Stimulated activated CD8-positive, alpha-beta memory T cell treated with anti-CD3 and anti-CD28 coated beads, Interleukin-7, amount 100 ng/mL, for 4 hours (primary cell): ENCODE measurements around the gene DCAF10.
"Not testable (repeated sequence)": the region's sequence is repeated elsewhere in the genome, so short reads cannot be mapped to it uniquely, and the experiment has no call there.

ENCODE experiments used
- DNase-seq, 2 donors: peaks; one replicate each; pipeline ENCODE4 v3.0.0-alpha.2; 2020; ENCODE audit warnings: low read depth in 2 of 2

The DCAF10 gene

GRCh38 chr9:37908698-37909186 lies 108.1 kb downstream of the DCAF10 start:
- no peak for DNase-seq

GRCh38 chr9:37909326-37909725 lies 108.7 kb downstream of the DCAF10 start:
- no peak for DNase-seq

GRCh38 chr9:37909836-37910235 lies 109.2 kb downstream of the DCAF10 start:
- DNase-seq, result not testable (repeated sequence)

- DNase-seq, result no peak
Observed at GRCh38 chr9:37910271-37910670, 109.7 kb downstream of the DCAF10 start.

- no peak for DNase-seq
Observed at GRCh38 chr9:37911271-37911681, 110.7 kb downstream of the DCAF10 start.

DNA sequence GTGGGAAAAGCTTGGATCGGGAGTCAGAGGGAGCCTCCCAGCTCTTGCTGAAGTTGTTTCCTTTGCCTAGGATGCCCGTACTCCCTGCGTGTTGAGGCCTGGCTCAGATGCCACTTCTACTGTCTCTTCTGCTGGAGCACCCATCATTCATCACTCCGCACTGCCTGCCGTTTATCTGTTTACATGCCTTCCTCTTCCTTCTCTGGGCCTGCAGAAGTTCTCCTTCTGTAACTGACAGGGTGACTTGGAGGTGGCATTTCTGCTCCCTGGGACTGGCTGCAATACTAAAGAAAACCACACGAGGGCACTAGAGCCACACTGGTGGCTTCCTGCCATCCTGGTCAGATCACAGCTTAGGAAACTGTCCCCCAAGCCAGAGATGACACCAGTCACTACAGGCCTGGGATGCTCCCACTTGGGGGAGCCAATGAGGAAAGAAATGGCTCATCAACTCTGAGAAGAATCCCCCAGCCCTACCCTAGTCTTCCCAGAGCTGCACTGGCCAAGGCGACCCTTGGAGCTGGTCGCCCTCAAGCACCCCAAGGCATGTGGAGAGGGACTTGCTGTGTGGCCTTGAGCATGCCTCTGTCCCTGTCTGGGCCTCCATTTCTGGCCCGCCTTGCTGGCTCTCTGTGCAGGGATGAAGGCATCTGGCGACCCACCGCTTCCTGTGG lies 113.0 kb downstream of the DCAF10 start:
- DNase-seq, result peak; percentile 56 to 58

GRCh38 chr9:37914154-37914551 lies 113.6 kb downstream of the DCAF10 start:
- no peak for DNase-seq

DNA sequence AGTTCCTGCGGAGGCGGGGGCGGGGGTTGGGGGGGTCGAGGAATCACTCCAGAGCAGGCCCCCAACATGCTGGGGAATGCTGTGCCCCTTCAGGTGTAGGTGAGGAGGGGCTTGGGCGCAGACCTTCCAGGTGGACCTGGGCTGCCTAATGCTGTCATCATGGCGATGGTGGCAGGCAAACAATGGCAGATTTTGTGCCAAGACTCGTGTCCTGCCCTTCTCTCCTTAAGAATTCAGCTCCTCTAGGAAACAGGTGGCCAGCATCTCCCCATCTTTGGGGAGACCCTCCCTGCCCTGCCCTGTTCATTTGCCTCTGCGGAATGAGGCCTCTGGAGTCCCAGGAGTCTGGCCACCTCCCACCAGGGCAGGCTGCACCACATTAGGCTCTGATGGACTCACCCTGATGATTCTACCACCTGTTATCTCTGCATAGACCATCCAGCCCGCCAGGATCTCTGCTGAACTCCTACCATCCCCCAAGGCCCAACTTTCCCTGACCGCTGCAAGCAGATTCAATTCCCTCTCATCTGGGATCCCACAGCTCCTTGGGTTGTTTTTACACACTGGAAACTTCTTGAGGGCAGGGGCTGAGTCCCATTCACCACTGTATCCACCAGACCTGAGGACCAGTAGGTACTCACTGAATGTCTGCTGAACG lies 114.2 kb downstream of the DCAF10 start:
- DNase-seq, result no peak

GRCh38 chr9:37915911-37916470 lies 115.4 kb downstream of the DCAF10 start:
- DNase-seq, result no peak

- no peak for DNase-seq
Observed at GRCh38 chr9:37916471-37917312, 116.1 kb downstream of the DCAF10 start.
